Ramos (cell line): ENCODE measurements around the gene DOCK10.

Source experiments
- in situ Hi-C: fragments of 300-500 bp; cut with MboI; formaldehyde crosslinking; loops from one replicate; pipeline ENCODE4 v1.14.3; 2022; ENCODE audit warnings: low sequenced_read_pairs; ENCODE audit not compliant: unreplicated experiment

The DOCK10 gene

DNA sequence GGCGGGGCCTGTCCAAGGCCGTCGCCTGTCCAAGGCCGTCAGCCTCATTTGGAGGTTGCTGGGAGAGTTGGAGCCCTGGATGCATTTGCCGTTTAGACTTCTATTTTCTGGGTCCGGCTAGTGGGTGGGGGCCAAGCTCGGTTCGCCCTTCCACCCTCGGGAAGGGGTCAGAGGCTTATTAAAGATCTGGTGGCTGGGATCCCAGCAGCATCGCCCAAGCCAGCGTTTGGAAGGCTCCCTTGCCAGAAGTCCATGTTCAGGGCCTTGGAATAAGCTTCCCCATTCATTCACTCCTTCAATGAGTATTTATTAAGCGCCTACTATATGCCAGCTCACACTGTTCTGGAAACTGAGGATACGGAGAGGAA, 516 bp upstream of the DOCK10 start:
- in situ Hi-C loops, result no loop called here

- in situ Hi-C loops, result no loop called here
Measured at GRCh38 chr2:225041207-225041850, 939 bp downstream of the DOCK10 start.

- in situ Hi-C loops, result no loop called here
Measured at GRCh38 chr2:225040856-225041206, 1.4 kb downstream of the DOCK10 start.

DNA sequence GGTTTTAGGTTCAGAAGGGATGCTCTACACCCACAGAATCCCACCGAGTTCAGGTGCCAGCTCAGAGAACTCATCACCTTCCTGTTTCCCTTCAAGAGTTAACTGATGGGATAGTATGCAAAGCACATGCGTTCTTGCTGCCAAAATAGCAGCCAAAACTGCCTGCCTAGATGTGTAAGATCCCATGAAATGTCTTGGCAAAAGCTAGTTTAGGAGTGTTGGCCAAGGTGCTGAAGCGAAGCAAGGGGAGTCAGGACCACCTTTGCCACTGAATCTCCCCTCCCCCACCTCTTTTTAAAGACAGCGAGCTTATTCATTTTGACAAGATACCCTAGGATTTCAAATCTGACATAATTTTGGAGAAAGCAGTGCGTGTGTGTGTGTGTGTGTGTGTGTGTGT, 2.1 kb downstream of the DOCK10 start:
- in situ Hi-C loops, result no loop called here

DNA sequence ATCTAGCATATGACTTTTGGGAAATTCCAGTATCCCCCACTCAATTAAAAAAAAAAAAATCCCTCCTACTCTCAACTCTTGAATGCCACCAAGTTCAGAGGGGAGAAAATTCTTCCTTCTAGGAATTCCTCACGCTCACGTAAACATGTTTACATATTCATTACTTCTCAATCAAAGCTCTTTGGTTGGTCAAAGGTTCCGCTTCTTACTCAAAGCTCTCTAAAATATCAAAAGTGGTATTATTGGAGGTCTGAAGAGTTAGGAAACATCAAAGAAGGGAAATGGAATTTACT, 4.1 kb downstream of the DOCK10 start:
- in situ Hi-C loops, result no loop called here

- in situ Hi-C loops, result no loop called here
Measured at GRCh38 chr2:225037415-225038230, 4.6 kb downstream of the DOCK10 start.

DNA sequence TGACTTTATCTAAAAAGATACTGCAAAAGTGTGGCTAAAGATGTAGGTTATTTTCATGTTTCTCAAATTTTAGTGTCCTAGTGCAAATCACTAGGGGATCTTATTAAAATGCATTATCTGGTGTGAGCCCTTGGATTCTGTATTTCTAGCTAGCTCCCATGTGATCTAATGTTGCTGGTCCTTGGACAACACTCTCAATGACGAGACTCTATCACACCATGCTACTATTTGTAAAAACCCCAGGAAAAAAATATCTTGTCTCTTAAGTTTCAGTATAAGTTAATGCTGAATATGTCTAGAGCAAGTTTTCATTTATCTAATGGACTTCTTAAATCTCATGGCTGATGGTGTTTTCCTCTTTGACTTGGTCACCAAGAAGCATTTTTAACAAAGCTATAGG, 5.8 kb downstream of the DOCK10 start:
- in situ Hi-C loops, result no loop called here

DNA sequence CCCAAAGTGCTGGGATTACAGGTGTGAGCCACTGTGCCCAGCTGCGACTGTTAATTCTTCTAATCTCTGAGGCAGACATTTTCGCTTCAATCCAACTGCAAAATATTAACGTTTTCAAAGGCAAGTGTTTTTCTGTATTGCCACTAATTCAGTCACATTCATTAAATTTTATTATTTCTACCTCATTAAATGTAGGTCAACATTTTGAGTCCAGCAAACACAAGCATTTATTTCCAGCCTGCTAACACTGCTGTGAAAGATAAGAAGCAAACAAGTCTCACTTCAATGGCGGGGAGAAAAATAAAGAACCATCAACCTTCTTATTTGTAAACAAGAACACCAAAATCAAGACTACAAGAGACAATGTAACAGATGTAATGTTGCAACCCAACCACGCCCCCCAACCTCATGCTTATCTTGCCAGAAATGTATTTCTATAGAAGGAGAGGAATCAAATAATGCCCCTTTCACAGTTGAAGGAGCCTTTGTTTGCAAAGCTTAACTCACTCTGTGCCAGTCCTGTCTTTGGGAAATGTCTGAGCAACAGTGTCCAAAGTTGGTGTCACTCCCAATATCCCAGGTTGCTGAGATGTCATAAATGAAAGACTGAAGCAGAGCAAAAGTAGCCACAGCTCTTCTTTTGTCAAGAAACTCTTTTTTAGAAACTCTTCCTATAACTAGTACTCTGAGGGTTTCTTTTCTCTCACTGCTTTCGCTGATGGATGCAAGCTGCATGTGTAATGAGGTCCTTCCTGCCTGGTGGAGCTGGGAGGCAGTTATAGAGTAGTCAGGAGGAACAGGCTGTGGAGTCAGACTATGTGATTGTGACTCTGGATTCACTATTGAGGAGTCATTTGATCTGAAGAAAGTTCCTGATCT, 8.6 kb downstream of the DOCK10 start:
- in situ Hi-C loops, result no loop called here

DNA sequence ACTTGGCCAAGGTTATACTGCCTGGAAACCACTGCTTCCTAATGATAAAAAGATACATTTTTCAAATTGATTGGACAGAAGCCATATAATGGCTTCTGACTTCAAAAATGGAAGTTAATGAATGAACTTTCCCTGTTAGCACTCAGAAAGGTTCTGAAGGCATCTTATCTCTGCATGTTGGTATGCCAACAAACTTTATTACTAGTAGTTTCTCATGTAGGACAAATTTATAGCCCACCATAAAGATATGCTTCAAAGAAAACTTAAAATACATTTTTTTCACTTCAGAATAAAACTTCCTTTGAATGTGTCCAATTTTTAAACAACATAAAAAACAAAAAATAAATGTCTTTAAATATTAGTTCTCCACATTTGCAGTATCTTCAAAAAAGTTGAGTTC, 10.0 kb downstream of the DOCK10 start:
- in situ Hi-C loops, result no loop called here

DNA sequence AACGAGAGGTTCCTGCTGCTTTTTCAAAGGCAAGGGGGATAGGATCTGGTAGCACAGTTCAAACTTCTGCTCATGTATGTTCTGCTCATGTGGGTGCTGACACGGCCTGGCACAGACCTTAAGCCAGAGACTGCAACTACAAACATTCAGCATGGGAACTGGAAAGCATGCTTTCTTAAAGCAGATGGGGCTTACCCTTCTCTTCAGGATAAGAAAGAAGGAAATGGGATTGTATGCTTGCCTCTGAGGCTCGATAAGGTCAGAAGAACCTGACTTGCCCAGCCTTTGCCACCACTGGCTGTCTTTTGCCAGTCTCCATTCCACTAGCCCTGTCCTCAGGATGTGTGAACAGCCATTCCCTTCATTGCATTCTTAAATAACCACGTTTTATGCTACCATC, 10.7 kb downstream of the DOCK10 start:
- in situ Hi-C loops, result no loop called here

- in situ Hi-C loops, result no loop called here
Measured at GRCh38 chr2:225030893-225031292, 11.4 kb downstream of the DOCK10 start.

DNA sequence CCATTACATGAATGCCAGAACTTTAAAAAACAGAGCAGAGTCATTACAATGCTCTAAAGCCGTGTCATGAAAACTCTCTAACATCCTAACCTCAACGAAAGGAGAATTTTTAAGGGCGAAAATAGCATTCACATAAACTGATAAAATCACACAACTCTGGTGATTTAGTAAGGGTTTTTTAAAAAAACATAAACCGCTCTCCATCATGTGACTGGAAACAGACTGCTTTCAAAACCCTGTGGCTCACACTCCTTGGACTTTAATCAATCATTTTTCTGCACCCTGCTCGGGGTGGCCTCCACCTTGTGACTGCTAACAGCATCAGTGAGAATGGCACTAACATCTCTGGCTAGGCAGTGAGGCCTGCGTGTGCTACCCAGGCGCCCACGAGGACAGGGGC, 12.1 kb downstream of the DOCK10 start:
- in situ Hi-C loops, result no loop called here

DNA sequence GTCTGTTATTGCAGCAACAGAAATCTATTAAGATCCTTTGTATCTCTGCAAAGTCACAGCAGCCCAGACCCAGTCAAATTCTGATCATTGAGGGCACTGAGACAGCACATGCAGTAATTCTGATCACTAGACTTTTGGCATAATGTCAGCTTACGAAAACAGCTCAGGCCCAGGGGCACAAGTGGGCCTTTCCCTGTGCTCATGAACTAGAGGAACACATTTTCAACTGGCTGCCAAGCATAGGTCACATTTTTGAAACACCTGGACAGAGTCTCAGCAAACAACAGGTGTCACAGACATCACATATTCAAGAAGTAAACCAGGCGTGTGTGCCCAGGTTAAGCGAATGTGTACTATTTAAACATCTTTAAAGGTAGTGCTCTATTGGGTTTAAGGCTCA, 13.7 kb downstream of the DOCK10 start:
- in situ Hi-C loops, result no loop called here

DNA sequence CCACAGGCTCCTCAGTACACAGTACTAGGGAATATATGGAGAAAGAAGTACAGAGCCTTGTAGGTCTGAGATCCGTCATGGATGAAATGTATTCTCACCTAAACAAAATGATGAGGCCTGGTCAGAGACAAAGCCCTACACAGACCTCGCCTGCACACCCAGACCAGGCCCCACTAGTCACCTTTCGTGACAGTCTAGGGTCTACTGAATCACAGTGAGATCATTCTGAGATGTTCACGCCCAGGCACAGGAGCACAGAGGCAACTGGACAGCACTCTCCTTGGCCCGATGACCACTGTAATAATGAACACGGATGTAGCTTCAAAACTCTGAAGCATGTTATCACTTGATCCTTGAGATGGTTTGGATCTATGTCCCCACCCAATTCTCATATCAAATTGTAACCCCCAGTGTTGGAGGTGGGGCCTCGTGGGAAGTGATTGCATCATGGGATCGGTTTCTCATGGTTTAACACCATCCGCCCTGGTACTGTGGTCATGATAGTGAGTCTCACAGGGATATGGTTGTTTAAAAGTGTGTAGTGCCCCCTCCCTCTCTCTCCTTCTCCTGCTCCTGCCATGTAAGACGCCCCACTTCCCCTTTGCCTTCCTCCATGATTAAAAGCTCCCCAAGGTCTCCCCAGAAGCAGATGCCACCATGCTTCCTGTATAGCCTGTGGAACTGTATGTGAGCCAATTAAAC, 15.1 kb downstream of the DOCK10 start:
- in situ Hi-C loops, result no loop called here

GRCh38 chr2:225025917-225026571, 16.2 kb downstream of the DOCK10 start:
- in situ Hi-C loops, result no loop called here

- in situ Hi-C loops, result no loop called here
Measured at GRCh38 chr2:225022188-225022587, 20.1 kb downstream of the DOCK10 start.

GRCh38 chr2:225020168-225020849, 22.0 kb downstream of the DOCK10 start:
- in situ Hi-C loops, result no loop called here

GRCh38 chr2:225019105-225019504, 23.2 kb downstream of the DOCK10 start:
- in situ Hi-C loops, result no loop called here

- in situ Hi-C loops, result no loop called here
Measured at GRCh38 chr2:225017713-225018112, 24.6 kb downstream of the DOCK10 start.
